ENCODE measurements around the gene TMEM52. TPM values are rescaled to one million over a fixed set of nuclear protein-coding genes. Genes with fewer than 3 reads are reported as not detected.

Gene TMEM52
- total and polyA plus RNA-seq, 2 of the 8 experiments (the other 6 are each of a cell fraction or from before 2014, with no cell fraction given): 14.6 to 30.2 TPM

DNA sequence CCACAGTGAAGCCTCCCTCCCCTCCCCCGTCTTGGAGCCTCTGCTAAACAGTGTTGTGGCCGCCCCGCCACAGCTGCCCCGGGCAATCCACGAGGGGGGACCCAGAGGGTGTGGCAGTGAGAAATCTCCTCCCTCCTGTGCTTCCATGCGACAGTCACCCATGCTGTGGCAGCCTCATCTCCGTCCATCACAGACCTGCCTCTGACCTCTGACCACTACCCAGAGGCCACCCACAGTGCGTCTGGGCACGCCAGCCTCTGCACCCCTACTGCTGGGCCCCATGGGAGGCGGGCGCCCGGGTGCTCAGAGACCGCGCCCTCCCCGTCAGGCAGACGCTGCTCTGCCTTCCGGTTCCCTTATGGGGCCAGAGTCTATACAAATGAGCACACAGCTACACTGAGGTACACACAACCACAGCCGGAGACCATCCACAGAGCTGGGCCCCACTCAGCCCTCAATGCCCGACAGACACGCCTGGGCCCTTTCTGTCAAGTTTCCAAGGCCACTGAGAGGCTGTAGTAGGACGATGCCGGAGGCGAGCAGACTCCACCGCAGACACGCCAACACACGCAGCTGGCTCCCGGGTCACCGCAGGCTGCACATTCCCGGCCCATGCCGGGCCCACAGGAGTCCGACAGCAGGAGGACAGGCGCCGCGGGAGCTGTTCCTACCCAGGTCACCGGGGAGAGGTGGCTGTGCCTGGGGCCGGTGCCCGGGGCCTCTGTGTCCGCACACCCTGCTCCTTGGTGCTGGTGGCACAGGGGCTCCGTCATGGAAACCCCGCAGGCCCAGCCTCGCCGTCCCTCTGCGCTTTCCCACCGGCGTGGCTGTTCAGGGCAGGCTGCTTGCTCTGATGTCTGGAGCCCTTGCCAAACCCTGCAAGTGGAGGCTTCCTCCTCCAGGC is 23.9 kb upstream of the TMEM52 start (continued):
- TF ChIP-seq BACH1 (IDR thresholded peaks at IDR 0.05; ENCODE audit: low read length): no peak

Data from H1 (cell line).